K562 (cell line): ENCODE results near the gene GALNS. TPM values are rescaled to one million over a fixed set of nuclear protein-coding genes. Genes with fewer than 3 reads are reported as not detected.

Experiments used
- ATF7 ChIP-seq: fragments of 450-650 bp; IDR thresholded peaks from 2 replicates; pipeline ENCODE4 v1.7.1; 2014; ENCODE audit warnings: mild to moderate bottlenecking, moderate library complexity
- BCOR ChIP-seq: fragments of 450-650 bp; IDR thresholded peaks from 2 replicates; pipeline ENCODE4 v1.6.1; 2016
- CBFA2T3 ChIP-seq: fragments of 450-650 bp; IDR thresholded peaks from 2 replicates; pipeline ENCODE4 v1.6.1; 2017
- E2F3 ChIP-seq: fragments of 250-450 bp; sonication (Bioruptor Pico); IDR thresholded peaks from 2 replicates; pipeline ENCODE4 v1.4.0; 2020; ENCODE audit warnings: mild to moderate bottlenecking
- EHMT2 ChIP-seq: fragments of 450-650 bp; IDR thresholded peaks from 2 replicates; pipeline ENCODE4 v1.6.1; 2018; ENCODE audit warnings: antibody characterized with exemption
- ETS2 ChIP-seq: IDR thresholded peaks from 2 replicates; pipeline ENCODE4 v1.6.1; 2016; ENCODE audit warnings: borderline replicate concordance, missing genetic modification characterization, mild to moderate bottlenecking, moderate library complexity, missing compliant biosample characterization; ENCODE audit not compliant: poor library complexity, severe bottlenecking
- FIP1L1 ChIP-seq: fragments of 200-400 bp; formaldehyde crosslinking; IDR thresholded peaks from 2 replicates; pipeline ENCODE4 v1.6.1; 2018; ENCODE audit warnings: mild to moderate bottlenecking, low read depth, low read length; ENCODE audit not compliant: poor library complexity, severe bottlenecking
- FOSL1 ChIP-seq: fragments of 200-800 bp; sonication (Bioruptor generic); conservative IDR thresholded peaks from 2 replicates; pipeline ENCODE4 v1.6.1; 2016; ENCODE audit warnings: missing genetic modification characterization, missing compliant biosample characterization
- MXD1 ChIP-seq: fragments of 250-450 bp; sonication (Bioruptor Pico); IDR thresholded peaks from 2 replicates; pipeline ENCODE4 v1.8.0; 2021; ENCODE audit warnings: borderline replicate concordance, mild to moderate bottlenecking, moderate library complexity; ENCODE audit not compliant: poor library complexity, severe bottlenecking
- NELFE ChIP-seq: IDR thresholded peaks from 2 replicates; pipeline ENCODE4 v1.6.1; 2011; ENCODE audit warnings: mild to moderate bottlenecking; ENCODE audit not compliant: insufficient read depth, insufficient read length
- NFE2 ChIP-seq: IDR thresholded peaks from 2 replicates; pipeline ENCODE4 v1.6.1; 2014; ENCODE audit warnings: antibody characterized with exemption, low read depth
- POLR2H ChIP-seq: IDR thresholded peaks from 2 replicates; pipeline ENCODE4 v1.6.1; 2016; ENCODE audit warnings: missing genetic modification characterization, low read depth, mild to moderate bottlenecking, control low read depth, missing compliant biosample characterization, moderate library complexity
- RBBP5 ChIP-seq: fragments of 200-600 bp; sonication (generic); IDR thresholded peaks from 2 replicates; pipeline ENCODE4 v1.6.1; 2012; ENCODE audit warnings: borderline replicate concordance, mild to moderate bottlenecking, low read length, control low read depth, inconsistent platforms; ENCODE audit not compliant: insufficient read depth, poor library complexity, severe bottlenecking
- SNIP1 ChIP-seq: fragments of 450-650 bp; IDR thresholded peaks from 2 replicates; pipeline ENCODE4 v1.7.1; 2017; ENCODE audit warnings: low read depth, mild to moderate bottlenecking
- TFAM ChIP-seq: fragments of 250-450 bp; sonication (Bioruptor Pico); conservative IDR thresholded peaks from 2 replicates; pipeline ENCODE4 v1.5.0; 2021; ENCODE audit warnings: mild to moderate bottlenecking, moderate library complexity
- ZBTB2 ChIP-seq: fragments of 450-650 bp; IDR thresholded peaks from 2 replicates; pipeline ENCODE4 v1.6.1; 2016; ENCODE audit warnings: antibody characterized with exemption
- ZNF184 ChIP-seq: sonication (generic); formaldehyde crosslinking; IDR thresholded peaks from 2 replicates; pipeline ENCODE4 v1.5.0; 2020; ENCODE audit warnings: missing genetic modification reagents
- ZNF224 ChIP-seq: sonication (generic); formaldehyde crosslinking; IDR thresholded peaks from 2 replicates; pipeline ENCODE4 v1.8.0; 2022; ENCODE audit warnings: mild to moderate bottlenecking, missing genetic modification reagents
- ZNF3 ChIP-seq: fragments of 250-450 bp; sonication (Bioruptor Pico); IDR thresholded peaks from 2 replicates; pipeline ENCODE4 v1.5.0; 2021; ENCODE audit warnings: mild to moderate bottlenecking, moderate library complexity
- ZNF551 ChIP-seq: fragments of 250-450 bp; sonication (Bioruptor Pico); IDR thresholded peaks from 2 replicates; pipeline ENCODE4 v1.5.0; 2021; ENCODE audit warnings: mild to moderate bottlenecking, moderate library complexity
- ZNF75A ChIP-seq: fragments of 450-650 bp; formaldehyde crosslinking; IDR thresholded peaks from 2 replicates; pipeline ENCODE4 v1.4.0; 2020; ENCODE audit warnings: mild to moderate bottlenecking
- polyA plus RNA-seq, 8 experiments: library from polyadenylated mRNA; depleted of rRNA in 4 of 8; stranded (reverse) in 5 of 8; unstranded in 3 of 8; fragments of >200 nt; fragmentation: Nextera tagmentation in 2 of 8; fragmentation: Illumina TruSeq in 1 of 8; extraction: Ambion mirVana in 2 of 8; extraction: Trizol in 1 of 8; gene quantifications; 2 replicates each; pipeline versions ENCODE4 v1.2.1 to v1.2.3, GENCODE V29; 2011 to 2014; ENCODE audit warnings: inconsistent platforms in 1 of 8, missing spikeins in 1 of 8
- total RNA-seq, 7 experiments: library from RNA; depleted of rRNA in 6 of 7; stranded (reverse); fragments of >200 nt in 6 of 7; fragmentation: Illumina TruSeq in 2 of 7; extraction: Trizol in 2 of 7; gene quantifications; 2 replicates each; pipeline versions ENCODE4 v1.2.1 to v1.2.3, GENCODE V29; 2011 to 2021; ENCODE audit warnings: low replicate concordance in 1 of 7
- TF ChIP-seq, protein P1 (sequence below): IDR thresholded peaks from 3 replicates; pipeline ENCODE4 v1.6.1; 2011; ENCODE audit warnings: borderline replicate concordance, mild to moderate bottlenecking, moderate library complexity; ENCODE audit not compliant: insufficient read length; ENCODE audit errors: extremely low read depth
- TF ChIP-seq, protein P2 (sequence below): sonication (generic); formaldehyde crosslinking; IDR thresholded peaks from 2 replicates; pipeline ENCODE4 v1.8.1; 2023; ENCODE audit warnings: mild to moderate bottlenecking, missing genetic modification reagents

GALNS gene
- total and polyA plus RNA-seq, 9 of the 15 experiments (the other 6 are each of a cell fraction or from before 2014, with no cell fraction given), result 0.38 to 13.2 (median 4.3) TPM

- TF ChIP-seq, protein P1, sequence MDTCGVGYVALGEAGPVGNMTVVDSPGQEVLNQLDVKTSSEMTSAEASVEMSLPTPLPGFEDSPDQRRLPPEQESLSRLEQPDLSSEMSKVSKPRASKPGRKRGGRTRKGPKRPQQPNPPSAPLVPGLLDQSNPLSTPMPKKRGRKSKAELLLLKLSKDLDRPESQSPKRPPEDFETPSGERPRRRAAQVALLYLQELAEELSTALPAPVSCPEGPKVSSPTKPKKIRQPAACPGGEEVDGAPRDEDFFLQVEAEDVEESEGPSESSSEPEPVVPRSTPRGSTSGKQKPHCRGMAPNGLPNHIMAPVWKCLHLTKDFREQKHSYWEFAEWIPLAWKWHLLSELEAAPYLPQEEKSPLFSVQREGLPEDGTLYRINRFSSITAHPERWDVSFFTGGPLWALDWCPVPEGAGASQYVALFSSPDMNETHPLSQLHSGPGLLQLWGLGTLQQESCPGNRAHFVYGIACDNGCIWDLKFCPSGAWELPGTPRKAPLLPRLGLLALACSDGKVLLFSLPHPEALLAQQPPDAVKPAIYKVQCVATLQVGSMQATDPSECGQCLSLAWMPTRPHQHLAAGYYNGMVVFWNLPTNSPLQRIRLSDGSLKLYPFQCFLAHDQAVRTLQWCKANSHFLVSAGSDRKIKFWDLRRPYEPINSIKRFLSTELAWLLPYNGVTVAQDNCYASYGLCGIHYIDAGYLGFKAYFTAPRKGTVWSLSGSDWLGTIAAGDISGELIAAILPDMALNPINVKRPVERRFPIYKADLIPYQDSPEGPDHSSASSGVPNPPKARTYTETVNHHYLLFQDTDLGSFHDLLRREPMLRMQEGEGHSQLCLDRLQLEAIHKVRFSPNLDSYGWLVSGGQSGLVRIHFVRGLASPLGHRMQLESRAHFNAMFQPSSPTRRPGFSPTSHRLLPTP, result no peak
- no peak for TF ChIP-seq MXD1 (CRISPR knock-in tag)
- peak; percentile 80 for TF ChIP-seq BCOR
- TF ChIP-seq TFAM (CRISPR knock-in tag), result no peak
- TF ChIP-seq, protein P2, sequence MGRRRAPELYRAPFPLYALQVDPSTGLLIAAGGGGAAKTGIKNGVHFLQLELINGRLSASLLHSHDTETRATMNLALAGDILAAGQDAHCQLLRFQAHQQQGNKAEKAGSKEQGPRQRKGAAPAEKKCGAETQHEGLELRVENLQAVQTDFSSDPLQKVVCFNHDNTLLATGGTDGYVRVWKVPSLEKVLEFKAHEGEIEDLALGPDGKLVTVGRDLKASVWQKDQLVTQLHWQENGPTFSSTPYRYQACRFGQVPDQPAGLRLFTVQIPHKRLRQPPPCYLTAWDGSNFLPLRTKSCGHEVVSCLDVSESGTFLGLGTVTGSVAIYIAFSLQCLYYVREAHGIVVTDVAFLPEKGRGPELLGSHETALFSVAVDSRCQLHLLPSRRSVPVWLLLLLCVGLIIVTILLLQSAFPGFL (CRISPR knock-in tag), result no peak
- peak; percentile 98 for TF ChIP-seq CBFA2T3
- TF ChIP-seq SNIP1, result no peak
- no peak for TF ChIP-seq ZNF184 (CRISPR knock-in tag)
- no peak for TF ChIP-seq POLR2H (tag)
- peak; percentile 59; the same call in 1 of the 2 replicates for TF ChIP-seq EHMT2
- TF ChIP-seq ZNF551 (CRISPR knock-in tag), result no peak
- peak; percentile 89 for TF ChIP-seq ZBTB2
- TF ChIP-seq NFE2, result peak; percentile 52; the same call in 1 of the 2 replicates
- TF ChIP-seq FOSL1 (tag), result peak; percentile 72
- TF ChIP-seq NELFE, result no peak
- TF ChIP-seq E2F3, result peak; percentile 59; the same call in 1 of the 2 replicates
- peak; percentile 88 for TF ChIP-seq ATF7
- no peak for TF ChIP-seq ZNF3 (CRISPR knock-in tag)
- peak; percentile 46 for TF ChIP-seq RBBP5
- TF ChIP-seq ZNF75A (CRISPR knock-in tag), result 0 out of 2 replicates have a peak, but pooled peaks have one; percentile 7
- TF ChIP-seq ZNF224, result no peak
- peak; percentile 77 for TF ChIP-seq FIP1L1
- TF ChIP-seq ETS2, result no peak
Measured at GRCh38 chr16:88773812-88774291, 82.9 kb downstream of the GALNS start (continued).
